GM12874 (cell line): ENCODE measurements around the gene ACE.

Source experiments
- CTCF ChIP-seq: IDR thresholded peaks from 2 replicates; pipeline ENCODE4 v1.5.1; 2011; ENCODE audit warnings: low read depth, mild to moderate bottlenecking, control low read depth, low read length, moderate library complexity; ENCODE audit not compliant: insufficient read depth

Gene ACE

GRCh38 chr17:63525190-63525946 lies 48.5 kb downstream of the ACE start:
- no peak for TF ChIP-seq CTCF

GRCh38 chr17:63526861-63527260 lies 50.0 kb downstream of the ACE start:
- TF ChIP-seq CTCF = no peak

GRCh38 chr17:63528183-63528582 lies 51.3 kb downstream of the ACE start:
- TF ChIP-seq CTCF = no peak

GRCh38 chr17:63529711-63530556 lies 53.1 kb downstream of the ACE start:
- TF ChIP-seq CTCF = no peak

- TF ChIP-seq CTCF = no peak
Measured at GRCh38 chr17:63530557-63531021, 53.7 kb downstream of the ACE start.

GRCh38 chr17:63531022-63531965 lies 54.4 kb downstream of the ACE start:
- no peak for TF ChIP-seq CTCF
